Spleen (tissue), 11 donors: ENCODE data around the gene HIRIP3. TPM values are rescaled to one million over a fixed set of nuclear protein-coding genes. Genes with fewer than 3 reads are reported as not detected.
A peak's percentile ranks its signal among the peaks of the same experiment; 100 is the strongest.

Experiments used
- DNase-seq: peaks from one replicate; pipeline ENCODE4 v3.0.0-alpha.2; 2020
- H3K27ac ChIP-seq, 8 donors: fragments of 200-600 bp; sonication (generic) in 7 of 8; 1 replicate in 4 of 8; 2 replicates in 4 of 8; pipeline versions ENCODE4 v1.5.0 to v1.8.0; 2016 to 2021; ENCODE audit warnings: inconsistent platforms in 4 of 8, mild to moderate bottlenecking in 4 of 8, moderate library complexity in 1 of 8
- H3K27me3 ChIP-seq, 7 donors: fragments of 200-600 bp; sonication (generic) in 6 of 7; replicated peaks in 1 of 7; 1 replicate in 4 of 7; 2 replicates in 3 of 7; pipeline versions ENCODE4 v1.5.0 to v1.8.0; 2016 to 2021; ENCODE audit warnings: inconsistent platforms in 3 of 7, mild to moderate bottlenecking in 1 of 7
- H3K36me3 ChIP-seq, 6 donors: fragments of 200-600 bp; sonication (generic) in 5 of 6; 1 replicate in 4 of 6; 2 replicates in 2 of 6; pipeline versions ENCODE4 v1.5.0 to v1.8.0; 2016 to 2021; ENCODE audit warnings: inconsistent platforms in 2 of 6
- H3K4me1 ChIP-seq, 6 donors: fragments of 200-600 bp; sonication (generic) in 5 of 6; 1 replicate in 3 of 6; 2 replicates in 3 of 6; pipeline versions ENCODE4 v1.5.0 to v1.8.0; 2016 to 2021; ENCODE audit warnings: inconsistent platforms in 3 of 6
- H3K4me3 ChIP-seq, 8 donors: fragments of 200-600 bp; sonication (generic) in 7 of 8; 1 replicate in 4 of 8; 2 replicates in 4 of 8; pipeline versions ENCODE4 v1.5.0 to v1.8.0; 2016 to 2021; ENCODE audit warnings: inconsistent platforms in 4 of 8, mild to moderate bottlenecking in 4 of 8, moderate library complexity in 2 of 8
- H3K9me3 ChIP-seq, 8 donors: fragments of 200-600 bp; sonication (generic) in 7 of 8; 1 replicate in 4 of 8; 2 replicates in 4 of 8; pipeline versions ENCODE4 v1.5.0 to v1.8.0; 2016 to 2021; ENCODE audit warnings: inconsistent platforms in 4 of 8
- POLR2A ChIP-seq, 3 donors: fragments of 450-650 bp; IDR thresholded peaks; one replicate each; pipeline ENCODE4 v1.5.1; 2017; ENCODE audit warnings: antibody characterized with exemption in 3 of 3, mild to moderate bottlenecking in 1 of 3
- POLR2AphosphoS5 ChIP-seq, 3 donors: sonication (generic); formaldehyde crosslinking; IDR thresholded peaks; one replicate each; pipeline ENCODE4 v1.5.1; 2017; ENCODE audit warnings: antibody characterized with exemption in 3 of 3
- WGBS, 5 donors: extraction: QIAGEN DNeasy Blood & Tissue Kit in 3 of 5; methylation state at CpG; one replicate each; pipeline versions ENCODE4 v1.1.5 to v1.1.7; 2013 to 2018; 5-methylcytosine and 5-hydroxymethylcytosine counted together
- intact Hi-C: fragments of 100-400 bp; cut with DNase I; formaldehyde crosslinking; loops from one replicate; pipeline ENCODE4 v1.15.0; 2023; ENCODE audit warnings: low total_unique reads
- polyA plus RNA-seq, 3 donors: library from polyadenylated mRNA; stranded (reverse); fragments of 200-250 nt; gene quantifications; one replicate each; pipeline ENCODE4 v1.2.1, GENCODE V29; 2013
- total RNA-seq, 7 donors: library from RNA; depleted of rRNA in 3 of 7; stranded (reverse); fragments of >200 nt in 3 of 7; fragmentation: NEBNext Ultra II Directional in 4 of 7; extraction: Animal tissue kit (Norgen Biotek cat#: 25700) in 4 of 7; gene quantifications; one replicate each; pipeline versions ENCODE4 v1.1.0 to v1.2.1, GENCODE V29; 2016 to 2021
- TF ChIP-seq, protein P1 (sequence below), 11 experiments: fragments of 200-600 bp in 7 of 11; fragments of 450-650 bp in 4 of 11; sonication (generic) in 4 of 11; IDR thresholded peaks in 8 of 11; conservative IDR thresholded peaks in 3 of 11; 1 replicate in 7 of 11; 2 replicates in 4 of 11; pipeline versions ENCODE4 v1.4.0 to v1.8.0; 2016 to 2021; ENCODE audit warnings: antibody characterized with exemption in 11 of 11, inconsistent platforms in 4 of 11, mild to moderate bottlenecking in 1 of 11
- donor health status: healthy with polysubstance abuse.
- donor health status: DM: no; HTN: no; CAD: no; lungs with moderate emphysema.
- donor health status: DM: no; HTN: no; CAD: no.
- donor health status: Bipolar disorder and iron deficiency.
- donor health status: healthy.
- donor health status: DM: no; HTN: no; CAD: no.
- donor health status: DM: yes; HTN: yes; CAD: no.

The HIRIP3 gene
- total and polyA plus RNA-seq, 10 donors = 10.0 to 17.7 (median 14.0) TPM

DNA sequence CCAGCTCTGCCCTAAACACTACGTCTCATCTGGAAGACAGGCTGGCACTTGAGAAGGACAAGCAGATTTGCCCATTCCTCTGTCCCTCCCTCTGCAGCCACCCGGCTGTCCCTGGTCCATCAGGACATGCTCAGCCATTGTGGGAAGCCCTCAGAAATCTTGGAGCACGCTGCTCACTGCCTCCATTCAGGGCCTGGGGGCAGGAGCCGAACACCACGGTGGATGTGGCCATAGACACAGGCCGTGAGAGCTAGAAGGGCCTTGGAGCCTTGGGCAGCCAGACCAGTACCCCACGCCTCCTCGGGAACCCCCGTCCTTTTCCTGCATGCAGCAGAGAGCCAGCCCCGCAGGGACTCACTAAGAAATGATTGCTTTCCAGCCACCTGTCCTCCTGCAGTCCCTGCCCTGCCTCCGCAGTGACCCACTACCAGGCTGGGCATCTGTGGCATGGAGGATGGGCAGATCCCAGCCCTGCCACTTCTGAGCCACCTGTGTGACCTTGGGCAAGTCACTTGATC lies 12.0 kb upstream of the HIRIP3 start:
- intact Hi-C loops = loop anchor here (5.0 kb wide), 1 partner anchor 310 kb away; no protein-coding TSS in a partner anchor
- H3K4me1 ChIP-seq = peaks cover 6 to 44% (median 33%) of the 10 kb centered on the region in 6 donors

DNA sequence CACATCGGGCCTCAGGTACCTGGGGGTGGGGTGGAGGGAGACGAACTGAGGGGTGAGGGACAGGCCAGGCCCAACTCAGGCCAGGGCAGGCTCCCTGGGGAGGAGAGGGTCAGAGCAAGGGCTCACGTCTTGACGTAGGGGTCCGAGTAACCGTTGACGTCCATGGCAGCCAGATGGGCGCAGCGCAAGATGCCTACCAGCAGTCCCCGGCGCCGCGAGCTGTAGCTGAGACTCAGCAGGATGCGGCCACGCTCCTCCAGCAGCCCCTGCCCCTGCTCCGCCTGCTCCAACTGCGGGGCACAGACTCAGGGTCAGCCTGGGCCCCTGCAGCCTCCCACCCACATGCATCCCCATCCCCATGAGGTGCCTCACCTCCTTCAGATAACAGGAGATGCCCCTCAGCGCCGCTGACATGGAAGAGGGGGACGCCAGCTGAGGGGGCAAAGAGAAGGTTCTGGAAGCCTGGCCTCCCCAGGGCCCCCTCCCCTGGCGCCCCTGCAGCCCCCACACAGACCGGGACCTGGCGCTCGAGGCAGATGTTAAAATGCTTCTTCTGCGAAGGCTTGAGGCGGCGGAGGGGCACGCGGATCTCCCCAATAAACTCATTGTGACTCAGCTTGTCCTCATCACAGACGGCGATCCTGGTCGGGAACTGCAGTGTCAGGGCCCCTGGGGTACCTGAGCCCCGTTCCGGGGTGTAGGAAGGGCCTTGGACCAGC lies 11.4 kb upstream of the HIRIP3 start:
- H3K27me3 ChIP-seq = peaks cover 0 to 38% (median 28%) of the 10 kb centered on the region in 7 donors
- H3K9me3 ChIP-seq = no peaks in the 10 kb centered on the region
- 85 to 91% (median 86%) methylated on average over 23 to 34 of the region's 34 CpGs for WGBS, 5 donors
- no peak overlapping the region for H3K4me3 ChIP-seq
- intact Hi-C loops = loop anchor here (5.0 kb wide), 1 partner anchor 310 kb away; no protein-coding TSS in a partner anchor
- TF ChIP-seq POLR2A (IDR thresholded peaks at IDR 0.05) (no peak), POLR2AphosphoS5 (IDR thresholded peaks at IDR 0.05) (peak in 2 of 3 donors; percentile 15 to 60)
- DNase-seq = no peak
- peaks cover 6 to 40% (median 32%) of the 10 kb centered on the region in 6 donors for H3K4me1 ChIP-seq
- H3K27ac ChIP-seq = no peak overlapping the region
- H3K36me3 ChIP-seq = peaks cover 0 to 45% (median 7%) of the 10 kb centered on the region in 6 donors

More for the DNA sequence above, 12.0 kb upstream of the HIRIP3 start:
- no peaks in the 10 kb centered on the region for H3K9me3 ChIP-seq
- H3K27ac ChIP-seq = no peak overlapping the region
- no peak overlapping the region for H3K4me3 ChIP-seq
- no peak for DNase-seq
- H3K27me3 ChIP-seq = peaks cover 0 to 44% (median 34%) of the 10 kb centered on the region in 7 donors
- peaks cover 0 to 39% (median 1%) of the 10 kb centered on the region in 6 donors for H3K36me3 ChIP-seq
- no peak for TF ChIP-seq POLR2A (IDR thresholded peaks at IDR 0.05)
- peak in 1 of 3 donors; percentile 24 for TF ChIP-seq POLR2AphosphoS5 (IDR thresholded peaks at IDR 0.05)
- TF ChIP-seq, protein P1, sequence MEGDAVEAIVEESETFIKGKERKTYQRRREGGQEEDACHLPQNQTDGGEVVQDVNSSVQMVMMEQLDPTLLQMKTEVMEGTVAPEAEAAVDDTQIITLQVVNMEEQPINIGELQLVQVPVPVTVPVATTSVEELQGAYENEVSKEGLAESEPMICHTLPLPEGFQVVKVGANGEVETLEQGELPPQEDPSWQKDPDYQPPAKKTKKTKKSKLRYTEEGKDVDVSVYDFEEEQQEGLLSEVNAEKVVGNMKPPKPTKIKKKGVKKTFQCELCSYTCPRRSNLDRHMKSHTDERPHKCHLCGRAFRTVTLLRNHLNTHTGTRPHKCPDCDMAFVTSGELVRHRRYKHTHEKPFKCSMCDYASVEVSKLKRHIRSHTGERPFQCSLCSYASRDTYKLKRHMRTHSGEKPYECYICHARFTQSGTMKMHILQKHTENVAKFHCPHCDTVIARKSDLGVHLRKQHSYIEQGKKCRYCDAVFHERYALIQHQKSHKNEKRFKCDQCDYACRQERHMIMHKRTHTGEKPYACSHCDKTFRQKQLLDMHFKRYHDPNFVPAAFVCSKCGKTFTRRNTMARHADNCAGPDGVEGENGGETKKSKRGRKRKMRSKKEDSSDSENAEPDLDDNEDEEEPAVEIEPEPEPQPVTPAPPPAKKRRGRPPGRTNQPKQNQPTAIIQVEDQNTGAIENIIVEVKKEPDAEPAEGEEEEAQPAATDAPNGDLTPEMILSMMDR (IDR thresholded peaks at IDR 0.05 in 8 of 11, conservative IDR thresholded peaks at IDR 0.05 in 3 of 11) = no peak
- whole genome bisulfite sequencing, 5 donors = 65 to 84% (median 78%) methylated on average over 7 to 11 of the region's 11 CpGs

DNA sequence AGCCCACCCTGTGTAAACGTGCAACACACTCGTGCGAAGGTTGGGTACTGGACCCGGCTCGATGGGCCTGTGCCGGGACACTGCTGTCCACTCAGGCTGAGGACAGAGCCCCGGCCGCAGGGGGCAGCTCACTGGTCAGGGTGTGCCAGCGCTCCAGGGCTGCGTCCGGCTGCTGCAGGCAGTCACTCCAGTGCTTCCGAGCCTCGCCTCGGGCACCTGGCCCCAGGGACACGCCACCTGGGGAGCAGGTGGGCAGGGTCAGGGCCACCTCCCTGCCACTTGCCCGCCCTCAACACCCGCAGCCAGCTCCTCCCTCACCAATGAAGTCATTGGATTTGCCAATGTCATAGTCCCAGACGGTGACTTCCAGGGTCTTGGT lies 10.7 kb upstream of the HIRIP3 start:
- intact Hi-C loops = loop anchor here (5.0 kb wide), 1 partner anchor 309 kb away; no protein-coding TSS in a partner anchor
- peaks cover 0 to 53% (median 11%) of the 10 kb centered on the region in 6 donors for H3K36me3 ChIP-seq
- DNase-seq = no peak
- H3K4me1 ChIP-seq = peaks cover 1 to 33% (median 25%) of the 10 kb centered on the region in 6 donors
- H3K9me3 ChIP-seq = no peaks in the 10 kb centered on the region
- H3K27ac ChIP-seq = no peak overlapping the region
- WGBS, 5 donors = 86 to 100% (median 89%) methylated on average over 1 to 18 of the region's 18 CpGs
- H3K4me3 ChIP-seq = no peak overlapping the region
- peaks cover 0 to 31% (median 21%) of the 10 kb centered on the region in 7 donors for H3K27me3 ChIP-seq
- TF ChIP-seq POLR2AphosphoS5 (IDR thresholded peaks at IDR 0.05) = peak in 1 of 3 donors; percentile 16
- TF ChIP-seq, protein P1 (IDR thresholded peaks at IDR 0.05 in 8 of 11, conservative IDR thresholded peaks at IDR 0.05 in 3 of 11) = no peak

DNA sequence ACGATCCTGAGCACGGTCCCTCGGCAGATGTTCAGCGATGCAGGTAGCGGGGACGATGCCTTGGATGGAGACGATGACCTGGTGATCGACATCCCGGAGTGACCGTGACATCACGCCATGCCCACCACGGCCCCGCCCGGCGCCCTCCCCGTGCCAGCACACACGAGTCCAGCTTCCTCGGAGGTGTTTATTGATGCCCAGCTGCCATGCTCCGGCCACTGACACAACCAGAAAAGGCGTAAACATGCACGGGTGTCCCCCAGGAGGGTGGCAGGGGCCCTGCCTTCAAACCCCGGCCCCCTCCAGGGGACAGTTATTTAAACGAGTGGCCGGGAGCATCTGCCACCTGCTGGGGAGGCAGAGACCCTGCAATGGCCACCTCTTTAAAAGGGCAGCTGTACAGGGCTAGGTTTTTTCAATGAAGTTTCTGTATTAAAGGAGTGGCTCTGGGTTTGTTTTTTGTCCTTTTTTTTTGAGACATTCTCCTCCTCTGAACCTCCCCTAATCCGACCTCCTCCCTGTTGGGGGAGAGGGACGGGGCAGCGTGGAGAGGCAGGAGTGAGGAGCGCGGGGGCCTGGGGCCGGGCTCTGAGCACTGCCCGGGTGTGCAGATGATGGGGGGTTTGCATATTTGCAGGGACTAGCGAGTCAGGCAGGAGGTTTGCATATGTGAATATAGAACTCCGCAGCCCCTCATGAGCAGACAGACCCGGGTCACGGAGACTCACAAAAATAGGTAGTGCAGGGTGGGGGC lies 10.1 kb upstream of the HIRIP3 start:
- peaks cover 0 to 58% (median 17%) of the 10 kb centered on the region in 6 donors for H3K36me3 ChIP-seq
- H3K9me3 ChIP-seq = no peaks in the 10 kb centered on the region
- no peak overlapping the region for H3K27ac ChIP-seq
- H3K27me3 ChIP-seq = peaks cover 0 to 25% (median 15%) of the 10 kb centered on the region in 7 donors
- no peak overlapping the region for H3K4me3 ChIP-seq
- DNase-seq = no peak
- H3K4me1 ChIP-seq = peaks cover 0 to 27% (median 19%) of the 10 kb centered on the region in 6 donors
- 57 to 69% (median 67%) methylated on average over 14 to 35 of the region's 35 CpGs for WGBS, 5 donors
- TF ChIP-seq, protein P1 (IDR thresholded peaks at IDR 0.05 in 8 of 11, conservative IDR thresholded peaks at IDR 0.05 in 3 of 11) = peak; percentile 61 to 88 (median 77)
- TF ChIP-seq POLR2A (IDR thresholded peaks at IDR 0.05) (no peak), POLR2AphosphoS5 (IDR thresholded peaks at IDR 0.05) (peak in 1 of 3 donors; percentile 42)
- intact Hi-C loops = loop anchor here (5.0 kb wide), 1 partner anchor 308 kb away; no protein-coding TSS in a partner anchor
